Epithelial cell of prostate (primary cell): ENCODE results near the gene GMPR2.

Experiments used
- DNase-seq: peaks from one replicate; pipeline ENCODE4 v3.0.0-alpha.2; 2011; ENCODE audit warnings: low read depth, low spot score
- H3K27ac ChIP-seq: fragments of 450-650 bp; 2 replicates; pipeline ENCODE4 v1.5.1; 2017; ENCODE audit warnings: mild to moderate bottlenecking

Gene GMPR2

GRCh38 chr14:24232645-24233537 is at the start of gene GMPR2:
Gene GMPR2 (plus strand): TSS chr14:24232929. CDS start chr14:24233254, 325 bp downstream.
- DNase-seq: no peak
- H3K27ac ChIP-seq: peak within 1 kb of the TSS; percentile 98

- H3K27ac ChIP-seq: no peak overlapping the region
- no peak for DNase-seq
Measured at GRCh38 chr14:24183014-24183481, 49.7 kb upstream of the GMPR2 start.

GRCh38 chr14:24184104-24184970 is 48.4 kb upstream of the GMPR2 start:
- no peak overlapping the region for H3K27ac ChIP-seq
- no peak for DNase-seq

GRCh38 chr14:24185026-24185425 is 47.7 kb upstream of the GMPR2 start:
- no peak overlapping the region for H3K27ac ChIP-seq
- DNase-seq: no peak

- no peak for DNase-seq
- no peak overlapping the region for H3K27ac ChIP-seq
Measured at GRCh38 chr14:24185741-24186140, 47.0 kb upstream of the GMPR2 start.

GRCh38 chr14:24186831-24187538 is 45.7 kb upstream of the GMPR2 start:
- DNase-seq: no peak
- no peak overlapping the region for H3K27ac ChIP-seq

- no peak for DNase-seq
- H3K27ac ChIP-seq: no peak overlapping the region
Measured at GRCh38 chr14:24187539-24187915, 45.2 kb upstream of the GMPR2 start.

- peak within 1 kb of the TSS; percentile 52 for H3K27ac ChIP-seq
- DNase-seq: peak; percentile 91
Measured at GRCh38 chr14:24188251-24189058, 44.3 kb upstream of the GMPR2 start, which contains the start of gene IPO4. Gene IPO4 (minus strand): TSS chr14:24188816. CDS start chr14:24188787, 29 bp downstream.

GRCh38 chr14:24189059-24189375 is 43.7 kb upstream of the GMPR2 start:
- no peak for DNase-seq
- H3K27ac ChIP-seq: peak overlapping the region; percentile 52

- no peak for DNase-seq
- H3K27ac ChIP-seq: peak overlapping the region; percentile 52
Measured at GRCh38 chr14:24189460-24189859, 43.3 kb upstream of the GMPR2 start.

GRCh38 chr14:24190416-24190815 is 42.3 kb upstream of the GMPR2 start:
- DNase-seq: no peak
- no peak overlapping the region for H3K27ac ChIP-seq

- no peak overlapping the region for H3K27ac ChIP-seq
- no peak for DNase-seq
Measured at GRCh38 chr14:24192933-24193332, 39.8 kb upstream of the GMPR2 start.

- DNase-seq: no peak
- H3K27ac ChIP-seq: no peak overlapping the region
Measured at GRCh38 chr14:24194186-24194872, 38.4 kb upstream of the GMPR2 start.

- DNase-seq: no peak
- H3K27ac ChIP-seq: peak overlapping the region; percentile 80
Measured at GRCh38 chr14:24194873-24195185, 37.9 kb upstream of the GMPR2 start.

- H3K27ac ChIP-seq: peak within 1 kb of the TSS; percentile 80
- DNase-seq: peak; percentile 22
Measured at GRCh38 chr14:24195186-24196070, 37.3 kb upstream of the GMPR2 start, which contains the start of gene TM9SF1. Gene TM9SF1 (minus strand): TSS chr14:24195441. CDS start chr14:24195019, 422 bp downstream.

- DNase-seq: no peak
- peak overlapping the region; percentile 80 for H3K27ac ChIP-seq
Measured at GRCh38 chr14:24196071-24197055, 36.4 kb upstream of the GMPR2 start.

- no peak overlapping the region for H3K27ac ChIP-seq
- no peak for DNase-seq
Measured at GRCh38 chr14:24197056-24197450, 35.7 kb upstream of the GMPR2 start.
